Tibial nerve (tissue), 4 donors: ENCODE data around the gene MOV10L1.

Source experiments
- CTCF ChIP-seq, 5 experiments: fragments of 200-600 bp in 3 of 5; fragments of 450-650 bp in 2 of 5; sonication (generic) in 3 of 5; IDR thresholded peaks; one replicate each; pipeline ENCODE4 v1.5.1; 2016 to 2019; ENCODE audit warnings: antibody characterized with exemption in 5 of 5, mild to moderate bottlenecking in 3 of 5, moderate library complexity in 2 of 5
- EP300 ChIP-seq, 2 donors: sonication (generic); formaldehyde crosslinking; IDR thresholded peaks; one replicate each; pipeline ENCODE4 v1.6.1; 2017; ENCODE audit warnings: antibody characterized with exemption in 2 of 2, mild to moderate bottlenecking in 1 of 2
- POLR2A ChIP-seq, 2 donors: fragments of 450-650 bp; IDR thresholded peaks; one replicate each; pipeline ENCODE4 v1.6.1; 2017; ENCODE audit warnings: antibody characterized with exemption in 2 of 2, mild to moderate bottlenecking in 2 of 2, moderate library complexity in 2 of 2

- no peak for TF ChIP-seq CTCF (IDR thresholded peaks at IDR 0.05)
- no peak for TF ChIP-seq EP300 (IDR thresholded peaks at IDR 0.05)
- TF ChIP-seq POLR2A (IDR thresholded peaks at IDR 0.05) = no peak
Measured at GRCh38 chr22:50180727-50181521, 91.1 kb downstream of the MOV10L1 start.
